Peyer's patch (tissue), 4 donors: ENCODE data around the gene TRAPPC5. TPM values are rescaled to one million over a fixed set of nuclear protein-coding genes. Genes with fewer than 3 reads are reported as not detected.
A peak's percentile ranks its signal among the peaks of the same experiment; 100 is the strongest.

Experiments used
- DNase-seq, 3 donors: peaks; one replicate each; pipeline ENCODE4 v3.0.0-alpha.2; 2017 to 2019
- H3K27ac ChIP-seq, 4 donors: fragments of 200-600 bp; sonication (generic); one replicate each; pipeline ENCODE4 v1.5.1; 2016 to 2019
- H3K27me3 ChIP-seq, 2 donors: fragments of 200-600 bp; sonication (generic); one replicate each; pipeline ENCODE4 v1.5.1; 2019
- H3K36me3 ChIP-seq, 3 donors: fragments of 200-600 bp; sonication (generic); one replicate each; pipeline ENCODE4 v1.5.1; 2016 to 2019
- H3K4me1 ChIP-seq, 4 donors: fragments of 200-600 bp; sonication (generic); one replicate each; pipeline ENCODE4 v1.5.1; 2016 to 2019
- H3K4me3 ChIP-seq, 4 donors: fragments of 200-600 bp; sonication (generic); 1 replicate in 3 of 4; 2 replicates in 1 of 4; pipeline ENCODE4 v1.5.1; 2016 to 2019; ENCODE audit warnings: mild to moderate bottlenecking in 1 of 4
- H3K9me3 ChIP-seq, 4 donors: fragments of 200-600 bp; sonication (generic); one replicate each; pipeline ENCODE4 v1.5.1; 2016 to 2019; ENCODE audit warnings: mild to moderate bottlenecking in 1 of 4
- CTCF ChIP-seq, 6 experiments: fragments of 450-650 bp in 4 of 6; fragments of 200-600 bp in 2 of 6; sonication (generic) in 1 of 6; IDR thresholded peaks; one replicate each; pipeline ENCODE4 v1.5.1; 2017 to 2019; ENCODE audit warnings: antibody characterized with exemption in 6 of 6, mild to moderate bottlenecking in 3 of 6, moderate library complexity in 1 of 6
- POLR2A ChIP-seq, 2 donors: fragments of 450-650 bp; IDR thresholded peaks; one replicate each; pipeline ENCODE4 v1.5.1; 2017; ENCODE audit warnings: antibody characterized with exemption in 2 of 2, mild to moderate bottlenecking in 2 of 2, moderate library complexity in 2 of 2
- total RNA-seq, 4 donors: library from RNA; depleted of rRNA; stranded (reverse); fragments of >200 nt; gene quantifications; one replicate each; pipeline ENCODE4 v1.1.0, GENCODE V29; 2016

The TRAPPC5 gene
- total RNA-seq, 4 donors from 2014 or later, result 18.2 to 55.8 (median 54.0) TPM

DNA sequence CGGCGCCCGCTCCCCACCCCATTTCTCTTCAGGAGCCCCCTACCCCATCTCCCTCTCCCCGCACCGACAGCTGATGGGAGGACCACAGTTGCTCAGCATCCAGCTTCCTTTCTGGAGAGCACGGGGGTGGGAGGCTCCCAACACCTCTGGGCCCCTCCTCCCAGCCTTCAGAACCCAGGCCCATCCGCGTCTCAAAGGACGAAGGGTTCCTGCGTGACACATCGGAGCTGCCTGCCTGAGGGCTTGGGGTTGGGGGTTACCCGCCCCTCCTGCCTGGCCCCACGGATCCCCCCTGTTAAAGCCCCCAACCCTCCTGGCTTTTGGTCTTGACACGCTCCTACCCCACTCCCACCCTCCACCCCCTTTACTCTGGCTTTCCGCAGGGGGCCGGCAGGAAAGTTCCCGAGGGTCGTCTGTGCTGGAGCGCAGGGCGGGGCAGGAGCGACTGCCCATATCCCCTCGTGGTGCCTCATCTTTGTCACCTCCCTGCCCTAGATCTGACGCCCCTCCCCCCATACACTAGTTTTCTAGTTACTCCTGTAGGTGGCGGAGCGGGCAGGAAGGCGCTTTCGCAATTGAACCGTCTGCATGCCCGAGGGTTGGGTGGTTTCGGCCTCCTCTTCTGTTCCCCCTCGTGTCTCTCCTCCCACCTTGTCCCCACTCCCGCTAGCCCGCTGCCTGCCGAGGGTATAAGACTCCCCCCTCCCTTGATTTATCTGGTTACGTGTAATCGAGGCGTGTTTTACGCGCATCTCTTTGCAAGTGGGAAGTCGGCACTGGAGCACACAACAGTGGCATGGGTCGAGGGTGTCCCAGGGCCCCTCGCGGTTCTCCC lies 924 bp downstream of the TRAPPC5 start:
- no peaks in the 10 kb centered on the region for H3K27me3 ChIP-seq
- peak in 1 of 2 donors; percentile 12 for TF ChIP-seq POLR2A (IDR thresholded peaks at IDR 0.05)
- TF ChIP-seq CTCF (IDR thresholded peaks at IDR 0.05), result peak; percentile 10 to 66 (median 52)
- peak overlapping the region; percentile 59 to 97 (median 94) for H3K4me3 ChIP-seq
- H3K27ac ChIP-seq, result peak overlapping the region; percentile 63 to 95 (median 86)
- H3K4me1 ChIP-seq, result peaks cover 0 to 18% (median 2%) of the 10 kb centered on the region in 4 donors
- H3K36me3 ChIP-seq, result peaks cover 0 to 21% (median 0%) of the 10 kb centered on the region in 3 donors
- DNase-seq, result peak; percentile 71 to 91 (median 86)
- no peaks in the 10 kb centered on the region for H3K9me3 ChIP-seq

GRCh38 chr19:7682175-7682855 lies 1.7 kb downstream of the TRAPPC5 start:
- peak overlapping the region in 3 of 4 donors; percentile 59 to 97 (median 92) for H3K4me3 ChIP-seq

GRCh38 chr19:7685546-7686445 lies 5.2 kb downstream of the TRAPPC5 start:
- Histone ChIP-seq H3K9me3 (no peaks in the 10 kb centered on the region), H3K4me3 (no peak overlapping the region), H3K27me3 (no peaks in the 10 kb centered on the region), H3K4me1 (peaks cover 0 to 6% (median 0%) of the 10 kb centered on the region in 4 donors), H3K27ac (no peak overlapping the region), H3K36me3 (peaks cover 0 to 21% (median 0%) of the 10 kb centered on the region in 3 donors)
- no peak for DNase-seq
- TF ChIP-seq POLR2A (IDR thresholded peaks at IDR 0.05) (no peak), CTCF (IDR thresholded peaks at IDR 0.05) (no peak)

More at GRCh38 chr19:7682175-7682855, 1.7 kb downstream of the TRAPPC5 start:
- peak overlapping the region in 1 of 4 donors; percentile 95 for H3K27ac ChIP-seq
- DNase-seq, result no peak
- H3K9me3 ChIP-seq, result no peaks in the 10 kb centered on the region
- peaks cover 0 to 18% (median 2%) of the 10 kb centered on the region in 4 donors for H3K4me1 ChIP-seq
- TF ChIP-seq POLR2A (IDR thresholded peaks at IDR 0.05), result no peak
- TF ChIP-seq CTCF (IDR thresholded peaks at IDR 0.05), result no peak
- peaks cover 0 to 21% (median 0%) of the 10 kb centered on the region in 3 donors for H3K36me3 ChIP-seq
- no peaks in the 10 kb centered on the region for H3K27me3 ChIP-seq

DNA sequence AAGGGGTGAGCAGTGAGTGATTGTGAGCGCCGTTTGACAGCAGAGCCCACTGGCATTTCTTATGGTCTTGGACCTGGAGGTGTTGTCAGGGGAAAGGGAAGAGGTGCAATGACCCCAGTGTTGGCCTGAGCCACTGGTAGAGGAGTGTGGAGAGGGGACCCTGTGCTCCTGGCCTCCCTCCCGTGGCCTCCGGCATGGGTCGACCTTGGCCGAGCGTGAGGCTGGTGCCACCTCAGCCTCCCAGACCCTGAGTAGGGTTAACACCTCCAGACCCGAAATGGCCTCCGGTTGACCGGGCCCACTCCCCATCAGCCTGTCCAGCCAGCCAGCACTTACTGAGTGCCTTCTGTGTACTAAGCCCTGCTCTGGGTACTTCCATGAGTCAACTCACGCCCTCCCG lies 6.5 kb downstream of the TRAPPC5 start:
- Histone ChIP-seq H3K27ac (no peak overlapping the region), H3K4me3 (no peak overlapping the region), H3K36me3 (peaks cover 0 to 21% (median 0%) of the 10 kb centered on the region in 3 donors), H3K27me3 (no peaks in the 10 kb centered on the region), H3K4me1 (peaks cover 0 to 2% (median 0%) of the 10 kb centered on the region in 4 donors), H3K9me3 (no peaks in the 10 kb centered on the region)
- no peak for DNase-seq
- TF ChIP-seq CTCF (IDR thresholded peaks at IDR 0.05) (no peak), POLR2A (IDR thresholded peaks at IDR 0.05) (no peak)

- DNase-seq, result no peak
- Histone ChIP-seq H3K36me3 (peaks cover 0 to 2% (median 0%) of the 10 kb centered on the region in 3 donors), H3K27ac (no peak overlapping the region), H3K9me3 (no peaks in the 10 kb centered on the region), H3K4me1 (peaks cover 0 to 1% (median 0%) of the 10 kb centered on the region in 4 donors), H3K27me3 (no peaks in the 10 kb centered on the region), H3K4me3 (no peak overlapping the region)
- TF ChIP-seq CTCF (IDR thresholded peaks at IDR 0.05) (no peak), POLR2A (IDR thresholded peaks at IDR 0.05) (no peak)
Observed at GRCh38 chr19:7689165-7689564, 8.5 kb downstream of the TRAPPC5 start.
